NCI-H748 (cell line): ENCODE data around the gene RFTN2.
A peak's percentile ranks its signal among the peaks of the same experiment; 100 is the strongest.
"Not testable (repeated sequence)": the region's sequence is repeated elsewhere in the genome, so short reads cannot be mapped to it uniquely, and the experiment has no call there.

Source experiments
- DNase-seq: peaks from one replicate; lab custom pipeline; 2025; ENCODE audit not compliant: unreplicated experiment; lab: John Stamatoyannopoulos, UW

The RFTN2 gene

GRCh38 chr2:197675246-197675645 is at the start of gene RFTN2:
Gene RFTN2 (minus strand): TSS chr2:197675587. CDS start chr2:197675458, 129 bp downstream.
- no peak for DNase-seq

- DNase-seq, result no peak
These were observed 42.5 kb upstream of the RFTN2 start for GRCh38 chr2:197717863-197718262.

GRCh38 chr2:197713271-197713670 is 37.9 kb upstream of the RFTN2 start:
- DNase-seq, result no peak

- no peak for DNase-seq
These were observed 36.2 kb upstream of the RFTN2 start for GRCh38 chr2:197711578-197711977.

DNA sequence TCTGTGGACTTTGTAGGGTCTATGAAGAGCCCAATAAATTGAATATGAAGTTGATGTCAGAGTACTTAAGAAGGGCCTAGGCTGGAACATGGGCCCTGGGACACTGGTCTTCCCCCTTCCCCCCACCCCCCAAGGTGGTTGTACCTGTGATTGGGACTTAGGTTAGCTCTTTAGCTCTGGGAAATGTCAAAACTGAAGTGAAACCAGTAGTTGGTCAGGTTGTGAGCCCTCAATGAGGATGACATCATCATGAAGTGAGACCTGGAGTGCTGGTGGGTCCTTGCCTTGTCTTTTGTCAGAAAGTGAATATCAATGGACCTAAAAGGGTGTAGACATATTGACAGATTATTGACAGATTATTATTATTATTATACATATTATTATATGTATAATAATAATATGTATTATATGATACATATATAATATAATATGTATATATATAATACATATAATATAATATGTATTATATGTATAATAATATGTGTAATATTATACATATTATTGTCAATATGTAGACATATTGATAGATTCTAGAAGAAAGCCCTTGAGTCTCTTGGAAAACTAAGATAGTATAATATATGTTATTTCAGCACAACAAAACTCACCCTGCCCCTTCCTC is 35.1 kb upstream of the RFTN2 start:
- DNase-seq, result no peak

- DNase-seq, result not testable (repeated sequence)
These were observed 33.8 kb upstream of the RFTN2 start for GRCh38 chr2:197709140-197709539.

- no peak for DNase-seq
These were observed 32.9 kb upstream of the RFTN2 start for GRCh38 chr2:197708331-197708730.

DNA sequence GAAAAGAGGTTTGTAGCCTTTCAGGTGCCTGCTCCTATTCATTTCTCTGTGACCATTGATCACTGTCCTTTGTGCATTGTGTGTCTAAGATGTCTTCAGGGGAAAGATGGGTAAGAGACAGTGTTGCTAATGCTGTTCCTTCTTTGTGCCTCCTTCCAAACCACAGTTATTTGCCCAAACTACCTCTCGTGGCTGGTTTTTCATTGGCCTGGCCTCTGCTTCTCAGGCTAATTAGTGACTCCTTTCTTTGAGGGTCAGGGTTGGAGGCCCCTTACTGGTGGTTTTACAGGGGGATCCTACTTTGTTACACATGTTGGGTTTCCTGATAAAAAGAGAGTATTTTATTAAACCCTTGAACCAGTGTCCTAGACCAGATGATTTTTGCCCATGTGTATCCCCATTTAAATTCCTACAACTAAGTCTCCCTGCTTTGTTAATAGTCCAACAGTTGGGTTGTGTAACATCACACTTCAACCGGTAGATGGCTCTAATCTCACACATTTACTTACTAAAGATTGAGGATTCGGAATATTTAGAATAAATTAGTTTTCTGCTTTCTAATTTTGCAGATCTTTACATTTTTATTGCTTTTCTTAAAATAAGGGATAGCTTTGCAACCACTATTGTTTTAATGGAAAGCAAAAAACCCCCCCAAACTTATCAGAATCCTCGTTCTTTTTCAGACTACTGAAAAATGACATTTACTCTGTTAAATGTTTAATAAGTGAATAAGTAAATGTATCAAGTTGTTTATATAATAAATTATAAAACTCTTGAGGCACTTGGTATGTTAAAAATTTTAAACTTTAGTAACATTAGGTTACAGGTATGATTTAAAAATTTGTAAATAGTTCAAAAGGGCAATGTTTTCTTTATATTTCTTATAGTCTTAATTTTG is 32.2 kb upstream of the RFTN2 start:
- peak; percentile 58 for DNase-seq

DNA sequence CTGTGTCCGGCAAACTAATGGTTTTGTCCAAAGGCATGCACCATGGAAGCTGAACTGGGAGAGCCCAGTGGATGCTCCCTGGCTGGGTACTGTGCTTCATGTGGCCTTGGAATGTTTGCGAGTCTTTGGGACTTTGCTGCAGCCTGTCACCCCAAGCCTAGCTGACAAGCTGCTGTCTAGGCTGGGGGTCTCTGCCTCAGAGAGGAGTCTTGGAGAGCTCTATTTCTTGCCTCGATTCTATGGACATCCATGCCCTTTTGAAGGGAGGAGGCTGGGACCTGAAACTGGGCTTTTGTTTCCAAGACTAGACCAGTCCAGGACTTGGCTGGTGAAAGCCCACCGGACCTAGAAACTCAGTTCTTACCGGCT is 31.4 kb upstream of the RFTN2 start:
- DNase-seq, result no peak

DNA sequence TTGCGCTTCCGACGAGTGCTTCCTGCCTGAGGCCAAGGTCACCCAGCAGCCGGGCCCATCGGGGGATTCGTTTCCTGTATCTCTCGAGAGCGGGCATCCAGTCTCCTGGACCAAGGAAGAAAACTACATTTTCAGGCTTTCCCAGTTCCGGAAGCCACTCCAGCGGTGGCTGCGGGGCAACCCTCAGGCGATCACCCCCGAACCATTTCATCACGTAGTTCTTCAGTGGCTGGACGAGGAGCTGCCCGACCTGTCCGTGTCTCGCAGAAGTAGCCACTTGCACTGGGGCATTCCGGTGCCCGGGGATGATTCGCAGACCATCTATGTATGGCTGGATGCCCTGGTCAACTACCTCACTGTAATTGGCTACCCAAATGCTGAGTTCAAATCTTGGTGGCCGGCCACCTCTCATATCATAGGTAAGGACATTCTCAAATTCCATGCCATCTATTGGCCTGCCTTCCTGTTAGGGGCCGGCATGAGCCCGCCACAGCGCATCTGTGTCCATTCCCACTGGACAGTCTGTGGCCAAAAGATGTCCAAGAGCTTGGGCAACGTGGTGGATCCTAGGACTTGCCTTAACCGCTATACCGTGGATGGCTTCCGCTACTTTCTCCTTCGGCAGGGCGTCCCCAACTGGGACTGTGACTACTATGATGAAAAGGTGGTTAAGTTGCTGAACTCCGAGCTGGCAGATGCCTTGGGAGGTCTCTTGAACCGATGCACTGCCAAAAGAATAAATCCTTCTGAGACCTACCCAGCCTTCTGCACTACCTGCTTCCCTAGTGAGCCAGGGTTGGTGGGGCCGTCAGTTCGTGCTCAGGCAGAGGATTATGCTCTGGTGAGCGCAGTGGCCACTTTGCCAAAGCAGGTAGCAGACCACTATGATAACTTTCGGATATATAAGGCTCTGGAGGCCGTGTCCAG is 30.8 kb upstream of the RFTN2 start:
- DNase-seq, result no peak

- peak; percentile 96 for DNase-seq
These were observed 29.9 kb upstream of the RFTN2 start, which contains the start of gene MARS2 for GRCh38 chr2:197705121-197705911. Gene MARS2 (plus strand): TSS chr2:197705369. CDS start chr2:197705406, 37 bp downstream.

GRCh38 chr2:197704434-197705120 is 29.2 kb upstream of the RFTN2 start:
- no peak for DNase-seq

DNA sequence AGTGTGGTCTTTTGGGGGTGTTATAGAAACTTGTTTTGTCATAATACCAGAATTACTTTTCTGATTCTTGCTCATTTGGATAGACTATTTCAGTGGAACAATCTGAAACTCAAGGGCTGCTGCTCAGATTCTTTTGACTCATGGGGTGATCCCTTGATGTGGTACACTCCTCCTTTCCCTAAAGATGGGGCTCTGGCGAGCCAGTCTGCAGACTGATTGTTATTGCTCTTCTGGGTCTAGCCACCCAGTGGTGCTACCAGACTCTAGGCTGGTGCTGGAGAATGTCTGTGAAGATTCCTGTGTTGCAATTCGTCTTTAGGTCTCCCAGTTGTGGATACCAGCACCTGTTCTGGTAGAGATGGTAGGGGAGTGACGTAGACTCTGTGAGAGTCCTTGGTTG is 25.6 kb upstream of the RFTN2 start:
- no peak for DNase-seq

DNA sequence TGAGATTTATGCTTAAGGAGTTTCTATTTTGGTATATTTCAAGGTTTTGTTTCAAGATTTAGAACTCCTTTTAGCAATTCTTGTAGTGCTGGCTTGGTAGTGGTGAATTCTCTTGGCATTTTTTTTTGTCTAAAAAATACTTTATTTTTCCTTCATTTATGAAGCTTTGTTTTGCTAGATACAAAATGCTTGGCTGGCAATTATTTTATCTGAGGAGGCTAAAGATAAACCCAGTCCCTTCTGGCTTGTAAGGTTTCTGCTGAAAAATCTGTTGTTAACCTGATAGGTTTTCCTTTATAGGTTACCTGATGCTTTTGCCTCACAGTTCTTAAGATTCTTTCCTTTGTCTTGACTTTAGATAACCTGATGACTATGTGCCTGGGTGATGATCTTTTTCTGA is 24.3 kb upstream of the RFTN2 start:
- not testable (repeated sequence) for DNase-seq

DNA sequence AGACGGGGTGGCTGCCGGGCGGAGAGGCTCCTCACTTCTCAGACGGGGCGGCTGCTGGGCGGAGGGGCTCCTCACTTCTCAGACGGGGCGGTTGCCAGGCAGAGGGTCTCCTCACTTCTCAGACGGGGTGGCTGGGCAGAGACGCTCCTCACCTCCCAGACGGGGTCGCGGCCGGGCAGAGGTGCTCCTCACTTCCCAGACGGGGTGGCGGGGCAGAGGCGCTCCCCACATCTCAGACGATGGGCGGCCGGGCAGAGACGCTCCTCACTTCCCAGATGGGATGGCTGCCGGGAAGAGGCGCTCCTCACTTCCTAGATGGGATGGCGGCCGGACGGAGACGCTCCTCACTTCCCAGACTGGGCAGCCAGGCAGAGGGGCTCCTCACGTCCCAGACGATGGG is 21.2 kb upstream of the RFTN2 start:
- not testable (repeated sequence) for DNase-seq

DNA sequence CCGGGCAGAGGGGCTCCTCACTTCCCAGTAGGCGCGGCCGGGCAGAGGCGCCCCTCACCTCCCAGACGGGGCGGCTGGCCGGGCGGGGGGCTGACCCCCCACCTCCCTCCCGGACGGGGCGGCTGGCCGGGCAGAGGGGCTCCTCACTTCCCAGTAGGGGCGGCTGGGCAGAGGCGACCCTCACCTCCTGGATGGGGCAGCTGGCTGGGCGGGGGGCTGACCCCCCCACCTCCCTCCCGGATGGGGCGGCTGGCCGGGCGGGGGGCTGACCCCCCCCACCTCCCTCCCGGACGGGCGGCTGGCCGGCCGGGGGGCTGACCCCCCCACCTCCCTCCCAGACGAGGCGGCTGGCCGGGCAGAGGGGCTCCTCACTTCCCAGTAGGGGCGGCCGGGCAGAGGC is 20.6 kb upstream of the RFTN2 start:
- not testable (repeated sequence) for DNase-seq

DNA sequence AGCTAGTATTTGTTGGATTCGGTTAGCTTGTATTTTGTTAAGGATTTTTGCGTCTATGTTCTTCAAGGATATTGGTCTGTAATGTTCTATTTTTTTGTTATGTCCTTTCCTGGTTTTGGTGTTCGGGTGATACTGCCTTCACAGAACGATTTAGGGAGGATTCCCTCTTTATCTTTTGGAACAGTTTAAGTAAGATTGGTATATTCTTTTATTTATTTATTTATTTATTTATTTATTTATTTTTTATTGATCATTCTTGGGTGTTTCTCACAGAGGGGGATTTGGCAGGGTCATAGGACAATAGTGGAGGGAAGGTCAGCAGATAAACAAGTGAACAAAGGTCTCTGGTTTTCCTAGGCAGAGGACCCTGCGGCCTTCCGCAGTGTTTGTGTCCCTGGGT is 19.8 kb upstream of the RFTN2 start:
- DNase-seq, result not testable (repeated sequence)

GRCh38 chr2:197677483-197677882 is 2.1 kb upstream of the RFTN2 start:
- no peak for DNase-seq

DNA sequence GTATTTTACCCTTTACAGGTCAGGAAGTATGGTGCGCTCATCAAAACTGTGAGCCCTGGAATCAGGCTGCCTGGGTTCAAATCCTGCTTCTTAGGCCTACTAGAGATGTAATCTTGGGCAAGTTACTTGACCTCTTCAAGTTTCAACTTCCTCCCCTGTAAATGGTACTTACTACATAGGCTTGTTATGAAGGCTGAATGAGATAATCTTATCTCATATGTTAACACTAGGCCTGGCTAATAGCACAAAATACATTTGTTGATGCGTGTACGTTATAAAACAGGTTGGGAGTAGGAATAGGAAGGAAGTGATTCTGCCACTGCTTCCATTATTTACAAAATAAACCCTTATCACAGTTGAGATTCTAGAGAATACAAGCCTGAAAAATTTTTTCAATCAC is 1.7 kb upstream of the RFTN2 start:
- DNase-seq, result no peak

DNA sequence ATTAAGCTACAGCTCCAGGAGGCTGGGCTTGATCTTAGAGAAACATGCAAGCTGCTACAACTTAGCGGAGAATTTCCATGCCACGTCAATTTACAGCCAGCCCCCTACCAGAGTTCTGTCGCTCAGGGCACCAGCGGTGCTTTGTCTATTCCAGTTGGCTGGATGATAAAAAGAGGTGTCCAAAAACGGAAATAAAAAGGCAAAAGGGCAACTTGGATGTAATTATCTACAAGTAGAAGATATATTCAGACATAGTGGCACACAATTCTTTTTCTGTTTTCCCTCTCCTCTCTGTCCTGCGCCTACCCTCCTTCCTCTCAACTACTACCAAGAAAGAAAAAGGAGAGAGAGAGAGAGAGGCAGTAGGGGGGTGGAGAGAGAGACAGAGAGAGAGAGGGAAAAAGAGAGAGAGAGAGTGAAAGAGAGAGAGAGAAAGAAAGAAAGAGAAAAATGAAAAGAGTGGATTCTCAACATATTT is 363 bp upstream of the RFTN2 start:
- no peak for DNase-seq
